Omental fat pad (tissue), 4 donors: ENCODE measurements around the gene LACTB. TPM values are rescaled to one million over a fixed set of nuclear protein-coding genes. Genes with fewer than 3 reads are reported as not detected.

ENCODE experiments used
- ATAC-seq: fragments of 150-250 bp; one replicate; pipeline ENCODE4 v1.9.1; 2016; ENCODE audit warnings: mild to moderate bottlenecking, moderate library complexity; ENCODE audit not compliant: low FRiP score
- DNase-seq: peaks from one replicate; pipeline ENCODE4 v3.0.0-alpha.2; 2019; ENCODE audit warnings: low spot score
- total RNA-seq, 4 donors: library from RNA; depleted of rRNA; stranded (reverse); fragments of >200 nt; gene quantifications; one replicate each; pipeline ENCODE4 v1.1.0, GENCODE V29; 2016
- TF ChIP-seq, protein P1 (sequence below), 3 donors: fragments of 450-650 bp; IDR thresholded peaks; one replicate each; pipeline ENCODE4 v1.5.1; 2016 to 2017; ENCODE audit warnings: antibody characterized with exemption in 3 of 3, mild to moderate bottlenecking in 3 of 3, moderate library complexity in 2 of 3

The LACTB gene
- total RNA-seq, 4 donors from 2014 or later, result 12.9 to 38.5 (median 20.6) TPM

- TF ChIP-seq, protein P1, sequence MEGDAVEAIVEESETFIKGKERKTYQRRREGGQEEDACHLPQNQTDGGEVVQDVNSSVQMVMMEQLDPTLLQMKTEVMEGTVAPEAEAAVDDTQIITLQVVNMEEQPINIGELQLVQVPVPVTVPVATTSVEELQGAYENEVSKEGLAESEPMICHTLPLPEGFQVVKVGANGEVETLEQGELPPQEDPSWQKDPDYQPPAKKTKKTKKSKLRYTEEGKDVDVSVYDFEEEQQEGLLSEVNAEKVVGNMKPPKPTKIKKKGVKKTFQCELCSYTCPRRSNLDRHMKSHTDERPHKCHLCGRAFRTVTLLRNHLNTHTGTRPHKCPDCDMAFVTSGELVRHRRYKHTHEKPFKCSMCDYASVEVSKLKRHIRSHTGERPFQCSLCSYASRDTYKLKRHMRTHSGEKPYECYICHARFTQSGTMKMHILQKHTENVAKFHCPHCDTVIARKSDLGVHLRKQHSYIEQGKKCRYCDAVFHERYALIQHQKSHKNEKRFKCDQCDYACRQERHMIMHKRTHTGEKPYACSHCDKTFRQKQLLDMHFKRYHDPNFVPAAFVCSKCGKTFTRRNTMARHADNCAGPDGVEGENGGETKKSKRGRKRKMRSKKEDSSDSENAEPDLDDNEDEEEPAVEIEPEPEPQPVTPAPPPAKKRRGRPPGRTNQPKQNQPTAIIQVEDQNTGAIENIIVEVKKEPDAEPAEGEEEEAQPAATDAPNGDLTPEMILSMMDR (IDR thresholded peaks at IDR 0.05), result no peak
- ATAC-seq (no peak), DNase-seq (no peak)
Observed at GRCh38 chr15:63112871-63113270, 8.8 kb upstream of the LACTB start.

GRCh38 chr15:63114465-63114864, 7.2 kb upstream of the LACTB start:
- no peak for ATAC-seq
- TF ChIP-seq, protein P1 (IDR thresholded peaks at IDR 0.05), result no peak
- DNase-seq, result no peak

DNA sequence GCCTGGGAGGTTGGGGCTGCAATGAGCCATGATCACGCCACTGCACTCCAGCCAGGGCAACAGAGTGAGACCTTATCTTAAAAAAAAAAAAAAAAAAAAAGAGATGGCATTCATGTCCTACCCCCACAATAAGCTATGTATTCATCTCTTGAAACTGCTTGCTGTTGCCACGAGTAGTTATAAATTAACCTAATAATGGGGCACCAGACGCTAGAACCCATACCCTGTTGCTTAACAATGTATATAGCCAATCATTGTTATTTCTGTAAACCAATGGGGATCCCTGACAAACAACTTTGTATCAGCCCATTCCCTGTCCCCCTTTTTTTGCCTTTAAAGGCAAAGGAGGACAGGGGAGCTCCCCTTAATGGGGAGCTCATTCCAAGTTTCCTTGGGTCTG, 2.8 kb upstream of the LACTB start:
- ATAC-seq (no peak), DNase-seq (no peak)
- TF ChIP-seq, protein P1 (IDR thresholded peaks at IDR 0.05), result no peak

GRCh38 chr15:63122002-63122875, 578 bp downstream of the LACTB start:
- DNase-seq (peak; percentile 92), ATAC-seq (peak; percentile 96)
- TF ChIP-seq, protein P1 (IDR thresholded peaks at IDR 0.05), result no peak

GRCh38 chr15:63124506-63124905, 2.8 kb downstream of the LACTB start:
- TF ChIP-seq, protein P1 (IDR thresholded peaks at IDR 0.05), result no peak
- DNase-seq (no peak), ATAC-seq (no peak)

DNA sequence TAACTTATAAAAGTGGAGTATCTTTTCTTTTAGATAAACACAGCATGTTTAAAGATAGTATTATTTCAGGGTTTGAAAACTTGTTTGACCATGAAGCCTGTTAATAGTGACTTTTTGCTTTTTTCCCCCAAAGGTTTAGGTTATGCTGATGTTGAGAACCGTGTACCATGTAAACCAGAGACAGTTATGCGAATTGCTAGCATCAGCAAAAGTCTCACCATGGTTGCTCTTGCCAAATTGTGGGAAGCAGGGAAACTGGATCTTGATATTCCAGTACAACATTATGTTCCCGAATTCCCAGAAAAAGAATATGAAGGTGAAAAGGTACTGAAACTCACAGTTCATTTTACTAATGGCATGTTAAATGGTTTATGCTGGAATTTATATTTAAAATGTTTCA, 5.1 kb downstream of the LACTB start:
- DNase-seq, result no peak
- TF ChIP-seq, protein P1 (IDR thresholded peaks at IDR 0.05), result no peak
- no peak for ATAC-seq

DNA sequence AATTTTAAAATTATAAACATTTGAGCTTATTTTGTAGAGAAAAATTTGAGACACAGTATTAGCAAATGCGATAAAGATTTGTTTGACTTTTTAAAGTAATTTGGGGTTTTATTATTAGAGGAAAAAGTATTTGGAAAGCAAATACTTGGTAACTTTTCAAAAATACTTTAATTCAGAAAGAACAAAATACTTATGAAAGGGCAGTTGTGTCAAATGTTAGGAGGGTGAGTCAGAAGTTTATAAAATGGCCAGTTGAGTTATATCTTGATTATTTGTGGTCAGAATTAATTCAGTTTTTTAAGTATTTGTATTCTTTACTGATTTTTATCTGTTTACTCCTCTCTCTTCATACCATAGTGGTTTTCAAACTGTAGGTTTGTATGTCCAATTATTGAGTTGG, 12.1 kb downstream of the LACTB start:
- ATAC-seq, result no peak
- TF ChIP-seq, protein P1 (IDR thresholded peaks at IDR 0.05), result no peak

More for the DNA sequence above, 12.1 kb downstream of the LACTB start:
- DNase-seq, result no peak
